GM10248 (cell line): ENCODE data around the gene POU3F1.
A peak's percentile ranks its signal among the peaks of the same experiment; 100 is the strongest.

Source experiments
- CTCF ChIA-PET: fragments of 300-600 bp; sonication (Branson Sonifier 250); formaldehyde crosslinking; extraction: SDS; loops from one replicate; lab custom pipeline; 2021; ENCODE audit warnings: antibody characterized with exemption; lab: Yijun Ruan, JAX
- POLR2A ChIA-PET: fragments of 350-650 bp; sonication (Branson Sonifier 250); formaldehyde crosslinking; extraction: SDS; loops from one replicate; lab custom pipeline; 2020; ENCODE audit warnings: antibody characterized with exemption; lab: Yijun Ruan, JAX
- DNase-seq: peaks from one replicate; pipeline ENCODE4 v3.0.0; 2012; ENCODE audit errors: extremely low spot score
- CTCF ChIP-seq: IDR thresholded peaks from 2 replicates; pipeline ENCODE4 v1.5.1; 2012; ENCODE audit warnings: mild to moderate bottlenecking, low read depth; ENCODE audit errors: extremely low read depth, missing control alignments, control extremely low read depth

Gene POU3F1

GRCh38 chr1:38027201-38028104 lies 19.1 kb downstream of the POU3F1 start:
- CTCF ChIA-PET: interaction anchor here (0.9 to 6.6 kb wide), 27 partner anchors 9 to 810 kb away, joined by 3 to 58 read pairs (median 4); partner anchors contain the start of genes POU3F1 and UTP11
- POLR2A ChIA-PET: interaction anchor here (0.5 to 1.1 kb wide), 3 partner anchors 15 to 833 kb away, joined by 3 to 7 read pairs (median 3); partner anchors contain the start of gene UTP11
- no peak for DNase-seq
- no peak for TF ChIP-seq CTCF

GRCh38 chr1:38026592-38027200 lies 19.9 kb downstream of the POU3F1 start:
- POLR2A ChIA-PET: interaction anchor here (0.5 kb wide), 1 partner anchor 834 kb away, joined by 3 read pairs; no protein-coding TSS in a partner anchor
- CTCF ChIA-PET: interaction anchor here (1.0 to 6.6 kb wide), 23 partner anchors 8 to 811 kb away, joined by 3 to 58 read pairs (median 4); partner anchors contain the start of genes POU3F1 and UTP11
- DNase-seq: peak; percentile 61
- TF ChIP-seq CTCF: peak; percentile 71

GRCh38 chr1:38025664-38026063 lies 20.9 kb downstream of the POU3F1 start:
- CTCF ChIA-PET: interaction anchor here (0.8 to 6.6 kb wide), 11 partner anchors 7 to 812 kb away, joined by 3 to 58 read pairs (median 5); partner anchors contain the start of gene UTP11
- no peak for DNase-seq
- POLR2A ChIA-PET: no interaction called here

GRCh38 chr1:38025233-38025632 lies 21.4 kb downstream of the POU3F1 start:
- CTCF ChIA-PET: interaction anchor here (0.8 to 6.6 kb wide), 5 partner anchors 7 to 810 kb away, joined by 4 to 58 read pairs (median 10); no protein-coding TSS in a partner anchor
- POLR2A ChIA-PET: no interaction called here

More at GRCh38 chr1:38025664-38026063, 20.9 kb downstream of the POU3F1 start:
- no peak for TF ChIP-seq CTCF

GRCh38 chr1:38022810-38023209 lies 23.8 kb downstream of the POU3F1 start:
- no peak for DNase-seq
- CTCF ChIA-PET: interaction anchor here (0.6 to 6.1 kb wide), 6 partner anchors 11 to 812 kb away, joined by 3 to 35 read pairs (median 4); partner anchors contain the start of gene UTP11
- no peak for TF ChIP-seq CTCF
- POLR2A ChIA-PET: no interaction called here

More at GRCh38 chr1:38025233-38025632, 21.4 kb downstream of the POU3F1 start:
- no peak for TF ChIP-seq CTCF
- no peak for DNase-seq

GRCh38 chr1:38021969-38022368 lies 24.6 kb downstream of the POU3F1 start:
- no peak for TF ChIP-seq CTCF
- POLR2A ChIA-PET: no interaction called here
- no peak for DNase-seq
- CTCF ChIA-PET: interaction anchor here (0.8 to 6.9 kb wide), 5 partner anchors 5 to 813 kb away, joined by 3 to 58 read pairs (median 6); partner anchors contain the start of gene UTP11
